ENCODE results near the gene PAX9.

PAX9 gene

GRCh38 chr14:36653413-36653812 is 8.2 kb upstream of the PAX9 start:
- no peak overlapping the region for H3K27ac ChIP-seq (ENCODE audit: low read depth, low read length)
- no peaks in the 10 kb centered on the region for H3K27me3 ChIP-seq (ENCODE audit: control insufficient read depth, low read length)
- TF ChIP-seq, protein P1, sequence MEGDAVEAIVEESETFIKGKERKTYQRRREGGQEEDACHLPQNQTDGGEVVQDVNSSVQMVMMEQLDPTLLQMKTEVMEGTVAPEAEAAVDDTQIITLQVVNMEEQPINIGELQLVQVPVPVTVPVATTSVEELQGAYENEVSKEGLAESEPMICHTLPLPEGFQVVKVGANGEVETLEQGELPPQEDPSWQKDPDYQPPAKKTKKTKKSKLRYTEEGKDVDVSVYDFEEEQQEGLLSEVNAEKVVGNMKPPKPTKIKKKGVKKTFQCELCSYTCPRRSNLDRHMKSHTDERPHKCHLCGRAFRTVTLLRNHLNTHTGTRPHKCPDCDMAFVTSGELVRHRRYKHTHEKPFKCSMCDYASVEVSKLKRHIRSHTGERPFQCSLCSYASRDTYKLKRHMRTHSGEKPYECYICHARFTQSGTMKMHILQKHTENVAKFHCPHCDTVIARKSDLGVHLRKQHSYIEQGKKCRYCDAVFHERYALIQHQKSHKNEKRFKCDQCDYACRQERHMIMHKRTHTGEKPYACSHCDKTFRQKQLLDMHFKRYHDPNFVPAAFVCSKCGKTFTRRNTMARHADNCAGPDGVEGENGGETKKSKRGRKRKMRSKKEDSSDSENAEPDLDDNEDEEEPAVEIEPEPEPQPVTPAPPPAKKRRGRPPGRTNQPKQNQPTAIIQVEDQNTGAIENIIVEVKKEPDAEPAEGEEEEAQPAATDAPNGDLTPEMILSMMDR (IDR thresholded peaks at IDR 0.05; ENCODE audit: low read depth, low read length, poor library complexity, severe bottlenecking) = no peak
- no peak for TF ChIP-seq EZH2phosphoT487 (IDR thresholded peaks at IDR 0.05; ENCODE audit: borderline replicate concordance, low read length)
- H3K79me2 ChIP-seq (ENCODE audit: control insufficient read depth, low read length) = no peaks in the 10 kb centered on the region
- H3K4me1 ChIP-seq (ENCODE audit: control insufficient read depth, low read length) = no peaks in the 10 kb centered on the region
- H3K9me3 ChIP-seq (ENCODE audit: control insufficient read depth, insufficient read depth, low read length) = peaks cover 7% of the 10 kb centered on the region; the same call in 1 of the 2 replicates
- H3K4me2 ChIP-seq (ENCODE audit: low read length) = no peak overlapping the region
- no peaks in the 10 kb centered on the region for H3K9me2 ChIP-seq (replicated peaks; ENCODE audit: control insufficient read depth, low read length)
- H3K36me3 ChIP-seq (ENCODE audit: control insufficient read depth, low read length) = no peaks in the 10 kb centered on the region
- H3K4me3 ChIP-seq (ENCODE audit: low read length) = no peak overlapping the region
- no peaks in the 10 kb centered on the region for H4K20me1 ChIP-seq (ENCODE audit: control insufficient read depth, insufficient read depth, low read depth, low read length)
- H3F3A ChIP-seq (ENCODE audit: control insufficient read depth, insufficient read depth) = no peaks in the 10 kb centered on the region

- TF ChIP-seq, protein P1 (IDR thresholded peaks at IDR 0.05; ENCODE audit: low read depth, low read length, poor library complexity, severe bottlenecking) = no peak
- TF ChIP-seq EZH2phosphoT487 (IDR thresholded peaks at IDR 0.05; ENCODE audit: borderline replicate concordance, low read length) = no peak
- Histone ChIP-seq H3K27me3 (ENCODE audit: control insufficient read depth, low read length) (no peaks in the 10 kb centered on the region), H4K20me1 (ENCODE audit: control insufficient read depth, insufficient read depth, low read depth, low read length) (no peaks in the 10 kb centered on the region), H3K9me2 (replicated peaks; ENCODE audit: control insufficient read depth, low read length) (no peaks in the 10 kb centered on the region), H3K36me3 (ENCODE audit: control insufficient read depth, low read length) (no peaks in the 10 kb centered on the region), H3K79me2 (ENCODE audit: control insufficient read depth, low read length) (no peaks in the 10 kb centered on the region), H3K4me2 (ENCODE audit: low read length) (no peak overlapping the region), H3K27ac (ENCODE audit: low read depth, low read length) (no peak overlapping the region), H3K4me3 (ENCODE audit: low read length) (no peak overlapping the region), H3K4me1 (ENCODE audit: control insufficient read depth, low read length) (no peaks in the 10 kb centered on the region), H3K9me3 (ENCODE audit: control insufficient read depth, insufficient read depth, low read length) (peaks cover 7% of the 10 kb centered on the region; the same call in 1 of the 2 replicates), H3F3A (ENCODE audit: control insufficient read depth, insufficient read depth) (no peaks in the 10 kb centered on the region)
These were observed 7.5 kb upstream of the PAX9 start for GRCh38 chr14:36653962-36654793.

GRCh38 chr14:36654794-36655381 is 6.8 kb upstream of the PAX9 start:
- Histone ChIP-seq H3K27ac (ENCODE audit: low read depth, low read length) (no peak overlapping the region), H3K4me1 (ENCODE audit: control insufficient read depth, low read length) (no peaks in the 10 kb centered on the region), H3K27me3 (ENCODE audit: control insufficient read depth, low read length) (no peaks in the 10 kb centered on the region), H3K36me3 (ENCODE audit: control insufficient read depth, low read length) (no peaks in the 10 kb centered on the region), H3K79me2 (ENCODE audit: control insufficient read depth, low read length) (no peaks in the 10 kb centered on the region), H3K4me3 (ENCODE audit: low read length) (no peak overlapping the region), H3K9me2 (replicated peaks; ENCODE audit: control insufficient read depth, low read length) (no peaks in the 10 kb centered on the region), H4K20me1 (ENCODE audit: control insufficient read depth, insufficient read depth, low read depth, low read length) (no peaks in the 10 kb centered on the region), H3K4me2 (ENCODE audit: low read length) (no peak overlapping the region), H3F3A (ENCODE audit: control insufficient read depth, insufficient read depth) (no peaks in the 10 kb centered on the region), H3K9me3 (ENCODE audit: control insufficient read depth, insufficient read depth, low read length) (peaks cover 7% of the 10 kb centered on the region; the same call in 1 of the 2 replicates)
- TF ChIP-seq, protein P1 (IDR thresholded peaks at IDR 0.05; ENCODE audit: low read depth, low read length, poor library complexity, severe bottlenecking) = no peak
- no peak for TF ChIP-seq EZH2phosphoT487 (IDR thresholded peaks at IDR 0.05; ENCODE audit: borderline replicate concordance, low read length)

Measured in DOHH2 (cell line).